Endothelial cell of umbilical vein (primary cell): ENCODE data around the gene HEATR1.

ENCODE experiments used
- CTCF ChIP-seq, 2 donors: IDR thresholded peaks; 1 replicate in 1 of 2; 2 replicates in 1 of 2; pipeline ENCODE4 v1.5.1; 2011; ENCODE audit warnings: low read length in 2 of 2, mild to moderate bottlenecking in 2 of 2, moderate library complexity in 2 of 2, control low read depth in 1 of 2, inconsistent platforms in 1 of 2, low read depth in 1 of 2; ENCODE audit not compliant: insufficient read depth in 1 of 2; ENCODE audit errors: extremely low read depth in 1 of 2
- EZH2 ChIP-seq: IDR thresholded peaks from 2 replicates; pipeline ENCODE4 v1.6.1; 2012; ENCODE audit warnings: borderline replicate concordance, low read depth, mild to moderate bottlenecking, moderate library complexity, low read length, inconsistent platforms; ENCODE audit not compliant: severe bottlenecking
- FOS ChIP-seq: IDR thresholded peaks from 2 replicates; pipeline ENCODE4 v1.6.1; 2011; ENCODE audit warnings: mild to moderate bottlenecking, low read length, moderate library complexity, borderline replicate concordance; ENCODE audit not compliant: insufficient read depth
- GATA2 ChIP-seq: IDR thresholded peaks from 2 replicates; pipeline ENCODE4 v1.7.0; 2011; ENCODE audit warnings: low read depth, mild to moderate bottlenecking, moderate library complexity, mixed read lengths, low read length; ENCODE audit not compliant: insufficient read length, insufficient read depth
- MYC ChIP-seq: IDR thresholded peaks from one replicate; pipeline ENCODE4 v1.6.1; 2011; ENCODE audit warnings: mild to moderate bottlenecking, low read depth, low read length
- POLR2A ChIP-seq: IDR thresholded peaks from 2 replicates; pipeline ENCODE4 v1.6.1; 2012; ENCODE audit warnings: low read depth, mild to moderate bottlenecking, control low read depth, low read length
- POLR2AphosphoS5 ChIP-seq: IDR thresholded peaks from 2 replicates; pipeline ENCODE4 v1.6.1; 2012; ENCODE audit warnings: low read depth, mild to moderate bottlenecking, control low read depth, low read length, moderate library complexity; ENCODE audit not compliant: insufficient read depth

- no peak for TF ChIP-seq POLR2AphosphoS5
- no peak for TF ChIP-seq FOS
- TF ChIP-seq MYC: no peak
- no peak for TF ChIP-seq CTCF (IDR thresholded peaks at IDR 0.05; ENCODE audit: extremely low read depth in 1 of 2, insufficient read depth in 1 of 2, low read depth in 1 of 2, low read length in 2 of 2)
- TF ChIP-seq EZH2: no peak
- TF ChIP-seq POLR2A: no peak
- no peak for TF ChIP-seq GATA2
Observed at GRCh38 chr1:236535190-236535589, 69.1 kb downstream of the HEATR1 start.
